Thyroid gland (tissue), 4 donors: Measurements from ENCODE around the gene SHMT2.
"Not testable (repeated sequence)": the region's sequence is repeated elsewhere in the genome, so short reads cannot be mapped to it uniquely, and the experiment has no call there.

Experiments
- CTCF ChIP-seq, 6 experiments: fragments of 200-600 bp in 3 of 6; fragments of 450-650 bp in 3 of 6; sonication (generic) in 3 of 6; IDR thresholded peaks; one replicate each; pipeline ENCODE4 v1.5.1; 2016 to 2019; ENCODE audit warnings: antibody characterized with exemption in 6 of 6, mild to moderate bottlenecking in 2 of 6, inconsistent platforms in 1 of 6, moderate library complexity in 1 of 6
- POLR2A ChIP-seq, 2 donors: fragments of 450-650 bp; IDR thresholded peaks; one replicate each; pipeline ENCODE4 v1.6.1; 2017; ENCODE audit warnings: antibody characterized with exemption in 2 of 2, mild to moderate bottlenecking in 2 of 2, moderate library complexity in 1 of 2

GRCh38 chr12:57282073-57282472 is 52.6 kb downstream of the SHMT2 start:
- TF ChIP-seq POLR2A, CTCF (IDR thresholded peaks at IDR 0.05): not testable (repeated sequence)
